GM23338 (cell line): Measurements from ENCODE around the gene LPCAT4. TPM values are rescaled to one million over a fixed set of nuclear protein-coding genes. Genes with fewer than 3 reads are reported as not detected.

ENCODE experiments used
- ATAC-seq: fragments of 200-7000 bp; cut with Tn5 transposase; 3 replicates; pipeline ENCODE4 v1.9.1; 2020
- DNase-seq: peaks from one replicate; pipeline ENCODE4 v3.0.0-alpha.2; 2015; ENCODE audit warnings: low spot score
- H2AFZ ChIP-seq: fragments of 200-600 bp; sonication (generic); 2 replicates; pipeline ENCODE4 v1.8.0; 2016; ENCODE audit warnings: antibody characterized with exemption, mild to moderate bottlenecking, moderate library complexity
- H3F3A ChIP-seq: fragments of 200-600 bp; sonication (generic); replicated peaks from 2 replicates; pipeline ENCODE4 v1.8.0; 2017; ENCODE audit warnings: antibody characterized with exemption, mixed run types, low read depth
- H3K27ac ChIP-seq: fragments of 200-600 bp; sonication (generic); 2 replicates; pipeline ENCODE4 v1.6.1; 2016; ENCODE audit warnings: low read depth
- H3K27me3 ChIP-seq: fragments of 200-600 bp; sonication (generic); 2 replicates; pipeline ENCODE4 v1.8.0; 2016; ENCODE audit warnings: mild to moderate bottlenecking, mixed run types, moderate library complexity; ENCODE audit not compliant: insufficient read depth
- H3K36me3 ChIP-seq: fragments of 200-600 bp; sonication (generic); 2 replicates; pipeline ENCODE4 v1.8.0; 2016; ENCODE audit warnings: mild to moderate bottlenecking; ENCODE audit not compliant: insufficient read depth
- H3K4me1 ChIP-seq: fragments of 200-600 bp; sonication (generic); 2 replicates; pipeline ENCODE4 v1.8.0; 2016; ENCODE audit warnings: mild to moderate bottlenecking, moderate library complexity; ENCODE audit not compliant: insufficient read depth
- H3K4me2 ChIP-seq: fragments of 200-600 bp; sonication (generic); 2 replicates; pipeline ENCODE4 v1.7.1; 2017; ENCODE audit warnings: mixed run types
- H3K4me3 ChIP-seq: fragments of 200-600 bp; sonication (generic); 2 replicates; pipeline ENCODE4 v1.6.1; 2016; ENCODE audit warnings: mixed run types
- H3K79me2 ChIP-seq: fragments of 200-600 bp; sonication (generic); replicated peaks from 2 replicates; pipeline ENCODE4 v1.8.0; 2017; ENCODE audit warnings: mild to moderate bottlenecking; ENCODE audit not compliant: insufficient read depth
- H3K9me2 ChIP-seq: fragments of 200-600 bp; sonication (generic); 2 replicates; pipeline ENCODE4 v1.8.0; 2017; ENCODE audit not compliant: insufficient read depth
- H4K20me1 ChIP-seq: fragments of 200-600 bp; sonication (generic); replicated peaks from 2 replicates; pipeline ENCODE4 v1.8.0; 2017; ENCODE audit warnings: mild to moderate bottlenecking; ENCODE audit not compliant: insufficient read depth
- H3K27ac Mint-ChIP-seq: 2 replicates; pipeline ENCODE4 v1.8.0; 2020; ENCODE audit warnings: inconsistent platforms, mild to moderate bottlenecking, moderate library complexity, mixed read lengths
- H3K27me3 Mint-ChIP-seq: 3 replicates; pipeline ENCODE4 v1.8.0; 2022; ENCODE audit warnings: low read depth, mild to moderate bottlenecking, moderate library complexity, mixed read lengths, inconsistent platforms; ENCODE audit not compliant: insufficient read depth, poor library complexity
- H3K36me3 Mint-ChIP-seq: 3 replicates; pipeline ENCODE4 v1.8.0; 2021; ENCODE audit warnings: low read depth, mild to moderate bottlenecking, inconsistent platforms, moderate library complexity, mixed read lengths
- H3K4me1 Mint-ChIP-seq: 3 replicates; pipeline ENCODE4 v1.8.0; 2020; ENCODE audit warnings: mild to moderate bottlenecking, inconsistent platforms, mixed read lengths
- H3K4me3 Mint-ChIP-seq: 3 replicates; pipeline ENCODE4 v1.8.0; 2021; ENCODE audit warnings: moderate library complexity, mild to moderate bottlenecking, inconsistent platforms, mixed read lengths
- H3K9me3 Mint-ChIP-seq: 3 replicates; pipeline ENCODE4 v1.8.0; 2020; ENCODE audit warnings: moderate library complexity, mild to moderate bottlenecking, inconsistent platforms, mixed read lengths
- CREB1 ChIP-seq: fragments of 250-450 bp; sonication (Bioruptor Pico); IDR thresholded peaks from 2 replicates; pipeline ENCODE4 v1.5.0; 2020; ENCODE audit warnings: low read depth, mild to moderate bottlenecking, moderate library complexity
- POLR2AphosphoS5 ChIP-seq: IDR thresholded peaks from 2 replicates; pipeline ENCODE4 v1.6.1; 2016; ENCODE audit warnings: antibody characterized with exemption, low read depth
- ZNF331 ChIP-seq: fragments of 250-450 bp; sonication (Bioruptor Pico); IDR thresholded peaks from 2 replicates; pipeline ENCODE4 v1.5.0; 2020; ENCODE audit warnings: low read depth, mild to moderate bottlenecking, moderate library complexity
- polyA plus RNA-seq: library from polyadenylated mRNA; unstranded; fragments of >200 nt; fragmentation: Nextera tagmentation; extraction: Ambion mirVana; gene quantifications from 2 replicates; pipeline ENCODE4 v1.2.1, GENCODE V29; 2016
- total RNA-seq: library from RNA; depleted of rRNA; stranded (reverse); fragments of >200 nt; shearing (Covaris generic); gene quantifications from 2 replicates; pipeline ENCODE4 v1.2.3, GENCODE V29; 2014
- TF ChIP-seq, protein P1 (sequence below): IDR thresholded peaks from 2 replicates; pipeline ENCODE4 v1.6.1; 2016; ENCODE audit warnings: antibody characterized with exemption
- TF ChIP-seq, protein P2 (sequence below), 2 experiments: fragments of 200-600 bp in 1 of 2; sonication (generic) in 1 of 2; conservative IDR thresholded peaks; 2 replicates each; pipeline versions ENCODE4 v1.5.1 to v1.6.1; 2016 to 2017; ENCODE audit warnings: antibody characterized with exemption in 2 of 2, low read depth in 2 of 2, mild to moderate bottlenecking in 2 of 2, moderate library complexity in 1 of 2
- TF ChIP-seq, protein P3 (sequence below): fragments of 250-450 bp; sonication (Bioruptor Pico); IDR thresholded peaks from 2 replicates; pipeline ENCODE4 v1.5.0; 2020; ENCODE audit warnings: mild to moderate bottlenecking, moderate library complexity

LPCAT4 gene
- total and polyA plus RNA-seq, 2 experiments from 2014 or later = 36.8 to 49.1 TPM

DNA sequence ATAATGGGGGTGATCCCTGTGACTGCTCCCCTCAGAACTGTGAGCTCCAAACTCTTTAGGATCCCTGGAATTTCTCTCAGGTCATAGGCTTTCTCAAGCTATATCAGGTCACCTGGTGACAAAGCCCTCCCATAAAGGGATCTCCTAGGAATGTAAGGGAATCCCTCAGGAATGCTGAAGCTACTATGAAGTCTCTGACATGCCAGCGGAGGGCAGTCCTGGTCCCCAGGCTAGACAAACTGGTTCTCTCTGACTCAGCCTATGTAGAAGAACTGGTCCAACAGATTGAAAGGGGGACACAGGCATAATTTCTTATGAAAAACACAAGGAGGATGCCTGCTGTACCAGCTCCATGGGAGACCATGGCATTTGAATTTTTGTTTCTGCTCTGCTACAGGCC lies 6.7 kb downstream of the LPCAT4 start (continued):
- TF ChIP-seq CREB1 (CRISPR knock-in tag) = no peak
- TF ChIP-seq, protein P1, sequence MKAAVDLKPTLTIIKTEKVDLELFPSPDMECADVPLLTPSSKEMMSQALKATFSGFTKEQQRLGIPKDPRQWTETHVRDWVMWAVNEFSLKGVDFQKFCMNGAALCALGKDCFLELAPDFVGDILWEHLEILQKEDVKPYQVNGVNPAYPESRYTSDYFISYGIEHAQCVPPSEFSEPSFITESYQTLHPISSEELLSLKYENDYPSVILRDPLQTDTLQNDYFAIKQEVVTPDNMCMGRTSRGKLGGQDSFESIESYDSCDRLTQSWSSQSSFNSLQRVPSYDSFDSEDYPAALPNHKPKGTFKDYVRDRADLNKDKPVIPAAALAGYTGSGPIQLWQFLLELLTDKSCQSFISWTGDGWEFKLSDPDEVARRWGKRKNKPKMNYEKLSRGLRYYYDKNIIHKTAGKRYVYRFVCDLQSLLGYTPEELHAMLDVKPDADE = no peak

DNA sequence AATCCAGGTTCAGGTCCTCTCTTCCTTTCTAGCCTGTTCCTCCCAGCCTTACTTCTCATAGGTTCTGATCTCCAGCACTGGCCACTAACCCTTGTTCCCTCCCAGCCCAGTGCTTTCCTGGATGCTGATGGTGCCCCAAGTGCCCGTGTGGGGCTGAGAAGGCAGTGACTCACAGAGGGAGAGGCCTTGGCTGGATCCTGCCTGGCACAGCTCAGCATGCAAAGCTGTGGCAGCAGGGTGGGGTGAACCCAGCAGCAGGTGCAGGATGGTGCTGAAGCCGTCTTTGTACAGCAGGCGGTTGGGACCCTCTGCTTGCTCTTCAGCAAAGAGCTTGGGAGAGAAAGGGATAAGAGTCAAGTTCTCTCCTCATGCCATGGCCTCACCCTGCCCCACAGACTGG lies 7.6 kb downstream of the LPCAT4 start:
- H2AFZ ChIP-seq = no peak overlapping the region
- Mint-ChIP-seq H3K27me3 (peaks cover 6% of the 10 kb centered on the region), H3K9me3 (no peaks in the 10 kb centered on the region; the same call in 2 of the 3 replicates), H3K36me3 (peaks cover 81% of the 10 kb centered on the region), H3K4me1 (peaks cover 8% of the 10 kb centered on the region), H3K27ac (no peak overlapping the region), H3K4me3 (no peak overlapping the region)
- TF ChIP-seq, protein P2, sequence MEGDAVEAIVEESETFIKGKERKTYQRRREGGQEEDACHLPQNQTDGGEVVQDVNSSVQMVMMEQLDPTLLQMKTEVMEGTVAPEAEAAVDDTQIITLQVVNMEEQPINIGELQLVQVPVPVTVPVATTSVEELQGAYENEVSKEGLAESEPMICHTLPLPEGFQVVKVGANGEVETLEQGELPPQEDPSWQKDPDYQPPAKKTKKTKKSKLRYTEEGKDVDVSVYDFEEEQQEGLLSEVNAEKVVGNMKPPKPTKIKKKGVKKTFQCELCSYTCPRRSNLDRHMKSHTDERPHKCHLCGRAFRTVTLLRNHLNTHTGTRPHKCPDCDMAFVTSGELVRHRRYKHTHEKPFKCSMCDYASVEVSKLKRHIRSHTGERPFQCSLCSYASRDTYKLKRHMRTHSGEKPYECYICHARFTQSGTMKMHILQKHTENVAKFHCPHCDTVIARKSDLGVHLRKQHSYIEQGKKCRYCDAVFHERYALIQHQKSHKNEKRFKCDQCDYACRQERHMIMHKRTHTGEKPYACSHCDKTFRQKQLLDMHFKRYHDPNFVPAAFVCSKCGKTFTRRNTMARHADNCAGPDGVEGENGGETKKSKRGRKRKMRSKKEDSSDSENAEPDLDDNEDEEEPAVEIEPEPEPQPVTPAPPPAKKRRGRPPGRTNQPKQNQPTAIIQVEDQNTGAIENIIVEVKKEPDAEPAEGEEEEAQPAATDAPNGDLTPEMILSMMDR (conservative IDR thresholded peaks at IDR 0.05; ENCODE audit: low read depth in 2 of 2) = no peak
- H3K79me2 ChIP-seq = peaks cover 3% of the 10 kb centered on the region; the same call in 1 of the 2 replicates
- ATAC-seq (no peak), DNase-seq (no peak)
- no peaks in the 10 kb centered on the region for H3F3A ChIP-seq
- H3K27me3 ChIP-seq = no peaks in the 10 kb centered on the region
- no peaks in the 10 kb centered on the region for H3K4me1 ChIP-seq
- no peak overlapping the region for H3K27ac ChIP-seq
- no peak overlapping the region for H3K4me2 ChIP-seq
- peaks cover 16% of the 10 kb centered on the region for H3K36me3 ChIP-seq
- H4K20me1 ChIP-seq = peaks cover 2% of the 10 kb centered on the region; the same call in 1 of the 2 replicates
- H3K9me2 ChIP-seq = no peaks in the 10 kb centered on the region
- no peak overlapping the region for H3K4me3 ChIP-seq

DNA sequence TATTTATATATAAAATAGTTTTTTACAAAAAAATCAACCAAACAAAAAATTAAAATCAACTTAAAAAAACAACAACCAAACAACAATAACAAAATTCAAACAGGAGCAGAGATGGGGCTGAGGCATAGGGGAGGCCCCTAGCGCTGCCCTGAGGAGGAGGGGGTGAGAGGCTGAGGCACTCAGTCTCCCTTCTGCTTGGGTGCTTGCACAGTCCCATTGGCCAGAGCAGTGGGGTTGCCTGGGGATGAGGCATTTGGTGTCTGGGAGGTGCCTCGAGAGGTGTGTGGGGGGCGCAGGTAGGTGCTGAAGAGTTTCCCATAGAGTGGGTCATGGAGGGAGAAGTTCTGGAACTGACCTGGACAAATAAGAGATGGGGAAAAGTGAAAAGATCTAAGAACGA lies 8.0 kb downstream of the LPCAT4 start:
- peaks cover 12% of the 10 kb centered on the region for H3K4me1 Mint-ChIP-seq
- Histone ChIP-seq H3K27ac (no peak overlapping the region), H3K27me3 (no peaks in the 10 kb centered on the region), H3F3A (no peaks in the 10 kb centered on the region), H3K4me1 (0 out of 2 replicates have a peak, but pooled peaks cover 4% of the 10 kb centered on the region), H3K36me3 (peaks cover 18% of the 10 kb centered on the region), H3K4me3 (no peak overlapping the region), H3K79me2 (peaks cover 3% of the 10 kb centered on the region; the same call in 1 of the 2 replicates), H2AFZ (no peak overlapping the region), H4K20me1 (no peaks in the 10 kb centered on the region; the same call in 1 of the 2 replicates), H3K9me2 (no peaks in the 10 kb centered on the region), H3K4me2 (no peak overlapping the region)
- ATAC-seq = no peak
- H3K27ac Mint-ChIP-seq = no peak overlapping the region
- H3K27me3 Mint-ChIP-seq = peaks cover 6% of the 10 kb centered on the region
- no peak for TF ChIP-seq ZNF331 (CRISPR knock-in tag)
- peaks cover 79% of the 10 kb centered on the region for H3K36me3 Mint-ChIP-seq
- DNase-seq = no peak
- no peaks in the 10 kb centered on the region; the same call in 2 of the 3 replicates for H3K9me3 Mint-ChIP-seq
- H3K4me3 Mint-ChIP-seq = no peak overlapping the region

DNA sequence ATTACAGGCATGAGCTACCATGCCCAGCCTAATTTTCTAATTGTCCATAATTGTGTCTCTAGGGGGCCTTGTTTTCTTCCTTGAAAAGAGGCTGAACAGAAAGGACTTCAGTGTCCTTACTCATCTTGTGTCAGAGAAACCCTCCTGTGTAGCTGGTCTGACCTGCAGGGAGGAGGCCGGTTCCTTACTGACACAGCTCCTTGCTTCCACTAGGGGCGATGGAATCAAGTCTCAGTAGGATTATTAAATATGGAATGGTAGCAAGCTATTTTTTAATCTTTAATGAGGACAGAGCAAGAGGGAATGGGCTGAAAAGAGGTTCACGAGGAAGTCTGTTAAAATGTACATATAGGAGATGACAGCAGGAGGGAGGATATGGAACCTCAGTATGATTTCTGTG lies 8.6 kb downstream of the LPCAT4 start:
- H3K27ac ChIP-seq = no peak overlapping the region
- Mint-ChIP-seq H3K27ac (no peak overlapping the region), H3K27me3 (peaks cover 9% of the 10 kb centered on the region), H3K9me3 (no peaks in the 10 kb centered on the region; the same call in 2 of the 3 replicates), H3K4me3 (no peak overlapping the region), H3K36me3 (peaks cover 77% of the 10 kb centered on the region), H3K4me1 (peaks cover 16% of the 10 kb centered on the region)
- no peaks in the 10 kb centered on the region for H3K27me3 ChIP-seq
- H3F3A ChIP-seq = no peaks in the 10 kb centered on the region
- ATAC-seq (peak; percentile 30), DNase-seq (peak; percentile 39)
- no peak overlapping the region for H3K4me2 ChIP-seq
- no peak overlapping the region for H3K4me3 ChIP-seq
- H2AFZ ChIP-seq = no peak overlapping the region
- H3K79me2 ChIP-seq = no peaks in the 10 kb centered on the region
- H4K20me1 ChIP-seq = no peaks in the 10 kb centered on the region
- no peaks in the 10 kb centered on the region for H3K9me2 ChIP-seq
- peaks cover 18% of the 10 kb centered on the region for H3K36me3 ChIP-seq
- 0 out of 2 replicates have a peak, but pooled peaks cover 4% of the 10 kb centered on the region for H3K4me1 ChIP-seq
- TF ChIP-seq POLR2AphosphoS5 = no peak
- TF ChIP-seq, protein P3, sequence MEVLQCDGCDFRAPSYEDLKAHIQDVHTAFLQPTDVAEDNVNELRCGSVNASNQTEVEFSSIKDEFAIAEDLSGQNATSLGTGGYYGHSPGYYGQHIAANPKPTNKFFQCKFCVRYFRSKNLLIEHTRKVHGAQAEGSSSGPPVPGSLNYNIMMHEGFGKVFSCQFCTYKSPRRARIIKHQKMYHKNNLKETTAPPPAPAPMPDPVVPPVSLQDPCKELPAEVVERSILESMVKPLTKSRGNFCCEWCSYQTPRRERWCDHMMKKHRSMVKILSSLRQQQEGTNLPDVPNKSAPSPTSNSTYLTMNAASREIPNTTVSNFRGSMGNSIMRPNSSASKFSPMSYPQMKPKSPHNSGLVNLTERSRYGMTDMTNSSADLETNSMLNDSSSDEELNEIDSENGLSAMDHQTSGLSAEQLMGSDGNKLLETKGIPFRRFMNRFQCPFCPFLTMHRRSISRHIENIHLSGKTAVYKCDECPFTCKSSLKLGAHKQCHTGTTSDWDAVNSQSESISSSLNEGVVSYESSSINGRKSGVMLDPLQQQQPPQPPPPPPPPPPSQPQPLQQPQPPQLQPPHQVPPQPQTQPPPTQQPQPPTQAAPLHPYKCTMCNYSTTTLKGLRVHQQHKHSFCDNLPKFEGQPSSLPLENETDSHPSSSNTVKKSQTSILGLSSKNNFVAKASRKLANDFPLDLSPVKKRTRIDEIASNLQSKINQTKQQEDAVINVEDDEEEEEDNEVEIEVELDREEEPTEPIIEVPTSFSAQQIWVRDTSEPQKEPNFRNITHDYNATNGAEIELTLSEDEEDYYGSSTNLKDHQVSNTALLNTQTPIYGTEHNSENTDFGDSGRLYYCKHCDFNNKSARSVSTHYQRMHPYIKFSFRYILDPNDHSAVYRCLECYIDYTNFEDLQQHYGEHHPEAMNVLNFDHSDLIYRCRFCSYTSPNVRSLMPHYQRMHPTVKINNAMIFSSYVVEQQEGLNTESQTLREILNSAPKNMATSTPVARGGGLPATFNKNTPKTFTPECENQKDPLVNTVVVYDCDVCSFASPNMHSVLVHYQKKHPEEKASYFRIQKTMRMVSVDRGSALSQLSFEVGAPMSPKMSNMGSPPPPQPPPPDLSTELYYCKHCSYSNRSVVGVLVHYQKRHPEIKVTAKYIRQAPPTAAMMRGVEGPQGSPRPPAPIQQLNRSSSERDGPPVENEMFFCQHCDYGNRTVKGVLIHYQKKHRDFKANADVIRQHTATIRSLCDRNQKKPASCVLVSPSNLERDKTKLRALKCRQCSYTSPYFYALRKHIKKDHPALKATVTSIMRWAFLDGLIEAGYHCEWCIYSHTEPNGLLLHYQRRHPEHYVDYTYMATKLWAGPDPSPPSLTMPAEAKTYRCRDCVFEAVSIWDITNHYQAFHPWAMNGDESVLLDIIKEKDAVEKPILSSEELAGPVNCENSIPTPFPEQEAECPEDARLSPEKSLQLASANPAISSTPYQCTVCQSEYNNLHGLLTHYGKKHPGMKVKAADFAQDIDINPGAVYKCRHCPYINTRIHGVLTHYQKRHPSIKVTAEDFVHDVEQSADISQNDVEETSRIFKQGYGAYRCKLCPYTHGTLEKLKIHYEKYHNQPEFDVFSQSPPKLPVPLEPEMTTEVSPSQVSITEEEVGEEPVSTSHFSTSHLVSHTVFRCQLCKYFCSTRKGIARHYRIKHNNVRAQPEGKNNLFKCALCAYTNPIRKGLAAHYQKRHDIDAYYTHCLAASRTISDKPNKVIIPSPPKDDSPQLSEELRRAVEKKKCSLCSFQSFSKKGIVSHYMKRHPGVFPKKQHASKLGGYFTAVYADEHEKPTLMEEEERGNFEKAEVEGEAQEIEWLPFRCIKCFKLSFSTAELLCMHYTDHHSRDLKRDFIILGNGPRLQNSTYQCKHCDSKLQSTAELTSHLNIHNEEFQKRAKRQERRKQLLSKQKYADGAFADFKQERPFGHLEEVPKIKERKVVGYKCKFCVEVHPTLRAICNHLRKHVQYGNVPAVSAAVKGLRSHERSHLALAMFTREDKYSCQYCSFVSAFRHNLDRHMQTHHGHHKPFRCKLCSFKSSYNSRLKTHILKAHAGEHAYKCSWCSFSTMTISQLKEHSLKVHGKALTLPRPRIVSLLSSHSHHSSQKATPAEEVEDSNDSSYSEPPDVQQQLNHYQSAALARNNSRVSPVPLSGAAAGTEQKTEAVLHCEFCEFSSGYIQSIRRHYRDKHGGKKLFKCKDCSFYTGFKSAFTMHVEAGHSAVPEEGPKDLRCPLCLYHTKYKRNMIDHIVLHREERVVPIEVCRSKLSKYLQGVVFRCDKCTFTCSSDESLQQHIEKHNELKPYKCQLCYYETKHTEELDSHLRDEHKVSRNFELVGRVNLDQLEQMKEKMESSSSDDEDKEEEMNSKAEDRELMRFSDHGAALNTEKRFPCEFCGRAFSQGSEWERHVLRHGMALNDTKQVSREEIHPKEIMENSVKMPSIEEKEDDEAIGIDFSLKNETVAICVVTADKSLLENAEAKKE = no peak
